ENCODE results near the gene SDK2. TPM values are rescaled to one million over a fixed set of nuclear protein-coding genes. Genes with fewer than 3 reads are reported as not detected.

Gene SDK2
- total RNA-seq, 2 donors from 2014 or later = 0.08 to 0.14 TPM

- Mint-ChIP-seq H3K36me3 (no peaks in the 10 kb centered on the region), H3K27me3 (peaks cover 13 to 16% of the 10 kb centered on the region in 2 donors), H3K4me3 (no peak overlapping the region), H3K4me1 (ENCODE audit: low read depth in 2 of 2) (peaks cover 0 to 6% of the 10 kb centered on the region in 2 donors), H3K27ac (no peak overlapping the region), H3K9me3 (no peaks in the 10 kb centered on the region)
- DNase-seq (ENCODE audit: low spot score) (no peak), ATAC-seq (no peak)
These were observed 89.7 kb downstream of the SDK2 start for GRCh38 chr17:73554498-73554897.

GRCh38 chr17:73553311-73553710 lies 90.9 kb downstream of the SDK2 start:
- DNase-seq (ENCODE audit: low spot score) (no peak), ATAC-seq (no peak)
- Mint-ChIP-seq H3K4me3 (no peak overlapping the region), H3K4me1 (ENCODE audit: low read depth in 2 of 2) (peaks cover 0 to 6% of the 10 kb centered on the region in 2 donors), H3K9me3 (no peaks in the 10 kb centered on the region), H3K27ac (no peak overlapping the region), H3K27me3 (peaks cover 16% of the 10 kb centered on the region in 2 donors), H3K36me3 (no peaks in the 10 kb centered on the region)

GRCh38 chr17:73552300-73553048 lies 91.8 kb downstream of the SDK2 start:
- Mint-ChIP-seq H3K36me3 (no peaks in the 10 kb centered on the region), H3K4me1 (ENCODE audit: low read depth in 2 of 2) (peaks cover 0 to 6% of the 10 kb centered on the region in 2 donors), H3K27me3 (peaks cover 9 to 16% of the 10 kb centered on the region in 2 donors), H3K27ac (no peak overlapping the region), H3K9me3 (no peaks in the 10 kb centered on the region), H3K4me3 (no peak overlapping the region)
- no peak for ATAC-seq
- DNase-seq (ENCODE audit: low spot score) = no peak

GRCh38 chr17:73551759-73552158 lies 92.5 kb downstream of the SDK2 start:
- peak overlapping the region; percentile 72 for H3K4me3 Mint-ChIP-seq
- ATAC-seq (peak in 1 of 2 donors; percentile 18), DNase-seq (ENCODE audit: low spot score) (no peak)
- H3K9me3 Mint-ChIP-seq = no peaks in the 10 kb centered on the region
- H3K36me3 Mint-ChIP-seq = no peaks in the 10 kb centered on the region
- peaks cover 5 to 15% of the 10 kb centered on the region in 2 donors for H3K27me3 Mint-ChIP-seq
- peaks cover 0 to 6% of the 10 kb centered on the region in 2 donors for H3K4me1 Mint-ChIP-seq (ENCODE audit: low read depth in 2 of 2)
- no peak overlapping the region for H3K27ac Mint-ChIP-seq

- Mint-ChIP-seq H3K27me3 (peaks cover 5 to 15% of the 10 kb centered on the region in 2 donors), H3K27ac (no peak overlapping the region), H3K9me3 (no peaks in the 10 kb centered on the region)
These were observed 93.1 kb downstream of the SDK2 start for GRCh38 chr17:73551144-73551543.

GRCh38 chr17:73550556-73550955 lies 93.7 kb downstream of the SDK2 start:
- H3K4me1 Mint-ChIP-seq (ENCODE audit: low read depth in 2 of 2) = peaks cover 0 to 6% of the 10 kb centered on the region in 2 donors
- peaks cover 0 to 15% of the 10 kb centered on the region in 2 donors for H3K27me3 Mint-ChIP-seq
- no peaks in the 10 kb centered on the region for H3K9me3 Mint-ChIP-seq
- DNase-seq (ENCODE audit: low spot score) (no peak), ATAC-seq (no peak)
- no peak overlapping the region for H3K4me3 Mint-ChIP-seq
- H3K36me3 Mint-ChIP-seq = no peaks in the 10 kb centered on the region
- no peak overlapping the region for H3K27ac Mint-ChIP-seq

More at GRCh38 chr17:73551144-73551543, 93.1 kb downstream of the SDK2 start:
- Mint-ChIP-seq H3K4me3 (no peak overlapping the region), H3K36me3 (no peaks in the 10 kb centered on the region), H3K4me1 (ENCODE audit: low read depth in 2 of 2) (peaks cover 0 to 6% of the 10 kb centered on the region in 2 donors)
- DNase-seq (ENCODE audit: low spot score) (no peak), ATAC-seq (no peak)

GRCh38 chr17:73549841-73550430 lies 94.3 kb downstream of the SDK2 start:
- Mint-ChIP-seq H3K36me3 (no peaks in the 10 kb centered on the region), H3K27me3 (peaks cover 0 to 16% of the 10 kb centered on the region in 2 donors), H3K27ac (no peak overlapping the region), H3K4me3 (no peak overlapping the region), H3K9me3 (no peaks in the 10 kb centered on the region), H3K4me1 (ENCODE audit: low read depth in 2 of 2) (peaks cover 0 to 6% of the 10 kb centered on the region in 2 donors)
- DNase-seq (ENCODE audit: low spot score) (no peak), ATAC-seq (no peak)

GRCh38 chr17:73548620-73549311 lies 95.5 kb downstream of the SDK2 start:
- DNase-seq (ENCODE audit: low spot score) (no peak), ATAC-seq (no peak)
- Mint-ChIP-seq H3K4me3 (no peak overlapping the region), H3K9me3 (no peaks in the 10 kb centered on the region), H3K27ac (no peak overlapping the region), H3K27me3 (peaks cover 0 to 15% of the 10 kb centered on the region in 2 donors), H3K36me3 (no peaks in the 10 kb centered on the region), H3K4me1 (ENCODE audit: low read depth in 2 of 2) (peaks cover 0 to 6% of the 10 kb centered on the region in 2 donors)

- H3K27ac Mint-ChIP-seq = no peak overlapping the region
- no peaks in the 10 kb centered on the region for H3K36me3 Mint-ChIP-seq
- DNase-seq (ENCODE audit: low spot score) = no peak
- peaks cover 0 to 15% of the 10 kb centered on the region in 2 donors for H3K27me3 Mint-ChIP-seq
- H3K9me3 Mint-ChIP-seq = no peaks in the 10 kb centered on the region
- ATAC-seq = no peak
- no peak overlapping the region for H3K4me3 Mint-ChIP-seq
- H3K4me1 Mint-ChIP-seq (ENCODE audit: low read depth in 2 of 2) = peaks cover 0 to 6% of the 10 kb centered on the region in 2 donors
These were observed 96.5 kb downstream of the SDK2 start for GRCh38 chr17:73547790-73548189.

- peaks cover 0 to 6% of the 10 kb centered on the region in 2 donors for H3K4me1 Mint-ChIP-seq (ENCODE audit: low read depth in 2 of 2)
- no peaks in the 10 kb centered on the region for H3K9me3 Mint-ChIP-seq
- H3K27ac Mint-ChIP-seq = no peak overlapping the region
- H3K36me3 Mint-ChIP-seq = no peaks in the 10 kb centered on the region
- ATAC-seq (peak; percentile 29 to 55), DNase-seq (ENCODE audit: low spot score) (no peak)
- H3K27me3 Mint-ChIP-seq = peaks cover 0 to 15% of the 10 kb centered on the region in 2 donors
- H3K4me3 Mint-ChIP-seq = no peak overlapping the region
These were observed 97.3 kb downstream of the SDK2 start for GRCh38 chr17:73546770-73547536.

GRCh38 chr17:73546114-73546513 lies 98.1 kb downstream of the SDK2 start:
- Mint-ChIP-seq H3K4me1 (ENCODE audit: low read depth in 2 of 2) (no peaks in the 10 kb centered on the region), H3K9me3 (no peaks in the 10 kb centered on the region), H3K4me3 (no peak overlapping the region), H3K36me3 (no peaks in the 10 kb centered on the region), H3K27me3 (peaks cover 0 to 13% of the 10 kb centered on the region in 2 donors), H3K27ac (no peak overlapping the region)
- ATAC-seq = no peak
- no peak for DNase-seq (ENCODE audit: low spot score)

- H3K4me1 Mint-ChIP-seq (ENCODE audit: low read depth in 2 of 2) = no peaks in the 10 kb centered on the region
- H3K36me3 Mint-ChIP-seq = no peaks in the 10 kb centered on the region
- no peak overlapping the region for H3K27ac Mint-ChIP-seq
- H3K4me3 Mint-ChIP-seq = no peak overlapping the region
- DNase-seq (ENCODE audit: low spot score) (no peak), ATAC-seq (no peak)
- H3K27me3 Mint-ChIP-seq = peaks cover 0 to 13% of the 10 kb centered on the region in 2 donors
- no peaks in the 10 kb centered on the region for H3K9me3 Mint-ChIP-seq
These were observed 98.9 kb downstream of the SDK2 start for GRCh38 chr17:73545109-73546032.

Data from natural killer cell treated with Interleukin-12 subunit alpha and Interleukin-12 subunit beta and Interleukin-15 and Interleukin-18, amount 100 ng/mL, for 72 hours (primary cell).